Astrocyte (in vitro differentiated cells and primary cell): ENCODE measurements around the gene GBP5. TPM values are rescaled to one million over a fixed set of nuclear protein-coding genes. Genes with fewer than 3 reads are reported as not detected.

Experiments
- DNase-seq: peaks from one replicate; pipeline ENCODE4 v3.0.0-alpha.2; 2010; ENCODE audit warnings: low read depth
- FAIRE-seq: peaks from 2 replicates; lab custom pipeline; 2011; peaks lifted over from hg19 to GRCh38; lab: Jason Lieb, UNC
- H2AFZ ChIP-seq: 2 replicates; pipeline ENCODE4 v1.6.0; 2012; ENCODE audit warnings: low read depth, low read length, inconsistent platforms
- H3K27ac ChIP-seq: 2 replicates; pipeline ENCODE4 v1.5.1; 2011; ENCODE audit warnings: low read depth, low read length, inconsistent platforms
- H3K27me3 ChIP-seq: 2 replicates; pipeline ENCODE4 v1.6.0; 2011; ENCODE audit warnings: low read length, inconsistent platforms; ENCODE audit not compliant: insufficient read depth
- H3K36me3 ChIP-seq: 2 replicates; pipeline ENCODE4 v1.5.1; 2011; ENCODE audit warnings: low read length, inconsistent platforms; ENCODE audit not compliant: insufficient read depth
- H3K4me1 ChIP-seq: 2 replicates; pipeline ENCODE4 v1.5.1; 2011; ENCODE audit warnings: low read length, inconsistent platforms; ENCODE audit not compliant: insufficient read depth
- H3K4me2 ChIP-seq: 2 replicates; pipeline ENCODE4 v1.6.0; 2012; ENCODE audit warnings: low read length, inconsistent platforms
- H3K4me3 ChIP-seq: 2 replicates; pipeline ENCODE4 v1.5.1; 2011; ENCODE audit warnings: low read depth, mild to moderate bottlenecking, low read length, inconsistent platforms; ENCODE audit not compliant: insufficient read depth
- H3K79me2 ChIP-seq: 2 replicates; pipeline ENCODE4 v1.6.0; 2012; ENCODE audit warnings: mild to moderate bottlenecking, low read length, inconsistent platforms; ENCODE audit not compliant: insufficient read depth
- H3K9ac ChIP-seq: 2 replicates; pipeline ENCODE4 v1.6.0; 2012; ENCODE audit warnings: mild to moderate bottlenecking, low read length, inconsistent platforms
- H3K9me3 ChIP-seq: 2 replicates; pipeline ENCODE4 v1.5.1; 2012; ENCODE audit warnings: low read depth, mild to moderate bottlenecking, low read length, inconsistent platforms; ENCODE audit not compliant: insufficient read depth
- H4K20me1 ChIP-seq: 2 replicates; pipeline ENCODE4 v1.6.0; 2012; ENCODE audit warnings: low read length, inconsistent platforms; ENCODE audit not compliant: insufficient read depth
- H3K27ac Mint-ChIP-seq: one replicate; pipeline ENCODE4 v1.8.0; 2021; ENCODE audit warnings: mild to moderate bottlenecking, mixed read lengths; ENCODE audit not compliant: unreplicated experiment
- H3K27me3 Mint-ChIP-seq: one replicate; pipeline ENCODE4 v1.8.0; 2021; ENCODE audit warnings: low read depth, mixed read lengths; ENCODE audit not compliant: unreplicated experiment
- H3K36me3 Mint-ChIP-seq: one replicate; pipeline ENCODE4 v1.8.0; 2021; ENCODE audit warnings: low read depth, mixed read lengths; ENCODE audit not compliant: unreplicated experiment
- H3K4me1 Mint-ChIP-seq: one replicate; pipeline ENCODE4 v1.8.0; 2021; ENCODE audit warnings: low read depth, mixed read lengths; ENCODE audit not compliant: unreplicated experiment
- H3K4me3 Mint-ChIP-seq: one replicate; pipeline ENCODE4 v1.8.0; 2021; ENCODE audit warnings: mild to moderate bottlenecking, moderate library complexity, mixed read lengths; ENCODE audit not compliant: unreplicated experiment
- H3K9me3 Mint-ChIP-seq: one replicate; pipeline ENCODE4 v1.8.0; 2021; ENCODE audit warnings: mild to moderate bottlenecking, mixed read lengths; ENCODE audit not compliant: unreplicated experiment
- CTCF ChIP-seq: IDR thresholded peaks from 2 replicates; pipeline ENCODE4 v1.5.1; 2011; ENCODE audit warnings: low read depth, mild to moderate bottlenecking, inconsistent platforms, low read length, moderate library complexity; ENCODE audit not compliant: insufficient read depth
- EZH2 ChIP-seq: IDR thresholded peaks from 2 replicates; pipeline ENCODE4 v1.6.1; 2012; ENCODE audit warnings: mild to moderate bottlenecking, low read length, inconsistent platforms; ENCODE audit not compliant: insufficient read depth
- total RNA-seq: library from RNA; stranded (reverse); gene quantifications from 2 replicates; pipeline ENCODE4 v1.2.1, GENCODE V29; 2021

GBP5 gene
- total RNA-seq, 1 donor from 2014 or later = 0.79 TPM

- no peaks in the 10 kb centered on the region for H3K4me1 ChIP-seq
- Mint-ChIP-seq H3K27me3 (no peaks in the 10 kb centered on the region), H3K9me3 (no peaks in the 10 kb centered on the region), H3K4me3 (no peak overlapping the region), H3K36me3 (no peaks in the 10 kb centered on the region), H3K4me1 (no peaks in the 10 kb centered on the region), H3K27ac (no peak overlapping the region)
- H3K27ac ChIP-seq = no peak overlapping the region
- H3K9ac ChIP-seq = no peak overlapping the region
- no peak overlapping the region for H2AFZ ChIP-seq
- no peaks in the 10 kb centered on the region for H3K79me2 ChIP-seq
- H3K4me3 ChIP-seq = no peak overlapping the region
- H3K9me3 ChIP-seq = no peaks in the 10 kb centered on the region
- no peak for DNase-seq
- H3K36me3 ChIP-seq = no peaks in the 10 kb centered on the region
- no peaks in the 10 kb centered on the region for H3K27me3 ChIP-seq
- no peak for FAIRE-seq
- no peaks in the 10 kb centered on the region for H4K20me1 ChIP-seq
- no peak for TF ChIP-seq EZH2
- no peak for TF ChIP-seq CTCF
- no peak overlapping the region for H3K4me2 ChIP-seq
Measured at GRCh38 chr1:89288051-89288340, 15.3 kb upstream of the GBP5 start.

- Mint-ChIP-seq H3K27me3 (no peaks in the 10 kb centered on the region), H3K4me1 (no peaks in the 10 kb centered on the region), H3K27ac (no peak overlapping the region), H3K4me3 (no peak overlapping the region), H3K9me3 (no peaks in the 10 kb centered on the region), H3K36me3 (no peaks in the 10 kb centered on the region)
- DNase-seq (no peak), FAIRE-seq (no peak)
- no peaks in the 10 kb centered on the region for H3K27me3 ChIP-seq
- H3K9ac ChIP-seq = no peak overlapping the region
- no peak overlapping the region for H3K27ac ChIP-seq
- no peaks in the 10 kb centered on the region for H3K4me1 ChIP-seq
- H3K9me3 ChIP-seq = no peaks in the 10 kb centered on the region
- no peaks in the 10 kb centered on the region for H4K20me1 ChIP-seq
- no peaks in the 10 kb centered on the region for H3K36me3 ChIP-seq
- no peaks in the 10 kb centered on the region for H3K79me2 ChIP-seq
- H2AFZ ChIP-seq = no peak overlapping the region
- no peak for TF ChIP-seq CTCF
- no peak for TF ChIP-seq EZH2
- H3K4me2 ChIP-seq = no peak overlapping the region
- no peak overlapping the region for H3K4me3 ChIP-seq
Measured at GRCh38 chr1:89287181-89288050, 14.8 kb upstream of the GBP5 start.

- Mint-ChIP-seq H3K27ac (no peak overlapping the region), H3K4me1 (no peaks in the 10 kb centered on the region), H3K9me3 (no peaks in the 10 kb centered on the region), H3K36me3 (no peaks in the 10 kb centered on the region), H3K4me3 (no peak overlapping the region), H3K27me3 (no peaks in the 10 kb centered on the region)
- TF ChIP-seq EZH2 = no peak
- no peak for TF ChIP-seq CTCF
- Histone ChIP-seq H3K79me2 (no peaks in the 10 kb centered on the region), H3K9ac (no peak overlapping the region), H4K20me1 (no peaks in the 10 kb centered on the region), H3K27me3 (no peaks in the 10 kb centered on the region), H2AFZ (no peak overlapping the region), H3K27ac (no peak overlapping the region), H3K4me3 (no peak overlapping the region), H3K4me1 (no peaks in the 10 kb centered on the region), H3K4me2 (no peak overlapping the region), H3K9me3 (no peaks in the 10 kb centered on the region), H3K36me3 (no peaks in the 10 kb centered on the region)
- DNase-seq (no peak), FAIRE-seq (no peak)
Measured at GRCh38 chr1:89286549-89287180, 14.0 kb upstream of the GBP5 start.
